H1 (cell line): ENCODE measurements around the gene RAPGEF6.

ENCODE experiments used
- BRCA1 ChIP-seq: IDR thresholded peaks from 2 replicates; pipeline ENCODE4 v1.6.1; 2012; ENCODE audit warnings: low read depth, low read length, improper control_type of control experiment
- EP300 ChIP-seq, 2 experiments: IDR thresholded peaks; 1 replicate in 1 of 2; 2 replicates in 1 of 2; pipeline ENCODE4 v1.6.1; 2011 to 2012; ENCODE audit warnings: low read depth in 2 of 2, low read length in 2 of 2, mild to moderate bottlenecking in 2 of 2, borderline replicate concordance in 1 of 2, inconsistent platforms in 1 of 2, moderate library complexity in 1 of 2
- POLR2A ChIP-seq, 2 experiments: IDR thresholded peaks; 1 replicate in 1 of 2; 2 replicates in 1 of 2; pipeline ENCODE4 v1.6.1; 2011; ENCODE audit warnings: low read depth in 2 of 2, low read length in 2 of 2, mild to moderate bottlenecking in 2 of 2; ENCODE audit errors: control extremely low read depth in 1 of 2
- POLR2AphosphoS5 ChIP-seq: IDR thresholded peaks from 2 replicates; pipeline ENCODE4 v1.6.1; 2011; ENCODE audit warnings: low read depth, low read length
- POU5F1 ChIP-seq: IDR thresholded peaks from 2 replicates; pipeline ENCODE4 v1.6.1; 2011; ENCODE audit warnings: low read depth, mild to moderate bottlenecking, low read length, moderate library complexity
- SAP30 ChIP-seq: fragments of 300-600 bp; sonication (generic); IDR thresholded peaks from 2 replicates; pipeline ENCODE4 v1.7.1; 2012; ENCODE audit warnings: low read length, moderate library complexity, mild to moderate bottlenecking, inconsistent platforms; ENCODE audit not compliant: insufficient read depth, insufficient replicate concordance
- SP4 ChIP-seq: IDR thresholded peaks from 2 replicates; pipeline ENCODE4 v1.6.1; 2012; ENCODE audit warnings: low read length, inconsistent platforms
- TAF1 ChIP-seq: IDR thresholded peaks from 2 replicates; pipeline ENCODE4 v1.6.1; 2011; ENCODE audit warnings: mild to moderate bottlenecking, low read depth, low read length
- TF ChIP-seq, protein P1 (sequence below): IDR thresholded peaks from 2 replicates; pipeline ENCODE4 v1.6.1; 2011; ENCODE audit warnings: low read length, improper control_type of control experiment
- TF ChIP-seq, protein P2 (sequence below), 3 experiments: IDR thresholded peaks; 1 replicate in 2 of 3; 2 replicates in 1 of 3; pipeline versions ENCODE4 v1.5.1 to v1.6.1; 2011; ENCODE audit warnings: low read length in 3 of 3, mild to moderate bottlenecking in 3 of 3, inconsistent platforms in 2 of 3, low read depth in 1 of 3, moderate library complexity in 1 of 3; ENCODE audit not compliant: insufficient read depth in 1 of 3; ENCODE audit errors: control extremely low read depth in 1 of 3
- TF ChIP-seq, protein P3 (sequence below): IDR thresholded peaks from 2 replicates; pipeline ENCODE4 v1.6.1; 2012; ENCODE audit warnings: inconsistent platforms

DNA sequence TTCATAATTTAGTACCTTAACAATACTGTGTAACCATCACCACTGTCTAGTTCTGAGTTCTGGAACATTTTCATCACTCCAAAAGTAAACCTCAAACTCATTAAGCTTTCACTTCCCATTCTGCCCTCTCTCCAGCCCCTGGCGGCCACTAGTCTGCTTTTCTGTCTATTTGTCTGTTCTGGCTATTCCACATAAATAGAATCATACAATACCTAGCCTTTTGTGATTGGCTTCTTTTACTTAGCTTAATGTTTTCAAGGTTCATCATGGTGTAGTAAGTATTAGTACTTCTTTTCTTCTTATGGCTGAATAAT is 138.7 kb downstream of the RAPGEF6 start:
- no peak for TF ChIP-seq BRCA1
- no peak for TF ChIP-seq EP300 (IDR thresholded peaks at IDR 0.05; ENCODE audit: borderline replicate concordance in 1 of 2, low read depth in 2 of 2, low read length in 2 of 2)
- TF ChIP-seq, protein P1, sequence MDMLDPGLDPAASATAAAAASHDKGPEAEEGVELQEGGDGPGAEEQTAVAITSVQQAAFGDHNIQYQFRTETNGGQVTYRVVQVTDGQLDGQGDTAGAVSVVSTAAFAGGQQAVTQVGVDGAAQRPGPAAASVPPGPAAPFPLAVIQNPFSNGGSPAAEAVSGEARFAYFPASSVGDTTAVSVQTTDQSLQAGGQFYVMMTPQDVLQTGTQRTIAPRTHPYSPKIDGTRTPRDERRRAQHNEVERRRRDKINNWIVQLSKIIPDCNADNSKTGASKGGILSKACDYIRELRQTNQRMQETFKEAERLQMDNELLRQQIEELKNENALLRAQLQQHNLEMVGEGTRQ = no peak
- no peak for TF ChIP-seq SP4
- TF ChIP-seq, protein P2, sequence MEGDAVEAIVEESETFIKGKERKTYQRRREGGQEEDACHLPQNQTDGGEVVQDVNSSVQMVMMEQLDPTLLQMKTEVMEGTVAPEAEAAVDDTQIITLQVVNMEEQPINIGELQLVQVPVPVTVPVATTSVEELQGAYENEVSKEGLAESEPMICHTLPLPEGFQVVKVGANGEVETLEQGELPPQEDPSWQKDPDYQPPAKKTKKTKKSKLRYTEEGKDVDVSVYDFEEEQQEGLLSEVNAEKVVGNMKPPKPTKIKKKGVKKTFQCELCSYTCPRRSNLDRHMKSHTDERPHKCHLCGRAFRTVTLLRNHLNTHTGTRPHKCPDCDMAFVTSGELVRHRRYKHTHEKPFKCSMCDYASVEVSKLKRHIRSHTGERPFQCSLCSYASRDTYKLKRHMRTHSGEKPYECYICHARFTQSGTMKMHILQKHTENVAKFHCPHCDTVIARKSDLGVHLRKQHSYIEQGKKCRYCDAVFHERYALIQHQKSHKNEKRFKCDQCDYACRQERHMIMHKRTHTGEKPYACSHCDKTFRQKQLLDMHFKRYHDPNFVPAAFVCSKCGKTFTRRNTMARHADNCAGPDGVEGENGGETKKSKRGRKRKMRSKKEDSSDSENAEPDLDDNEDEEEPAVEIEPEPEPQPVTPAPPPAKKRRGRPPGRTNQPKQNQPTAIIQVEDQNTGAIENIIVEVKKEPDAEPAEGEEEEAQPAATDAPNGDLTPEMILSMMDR (IDR thresholded peaks at IDR 0.05; ENCODE audit: control extremely low read depth in 1 of 3, insufficient read depth in 1 of 3, low read depth in 1 of 3, low read length in 3 of 3) = no peak
- TF ChIP-seq POLR2AphosphoS5 = no peak
- TF ChIP-seq SAP30 = no peak
- no peak for TF ChIP-seq POLR2A (IDR thresholded peaks at IDR 0.05; ENCODE audit: control extremely low read depth in 1 of 2, low read depth in 2 of 2, low read length in 2 of 2)
- no peak for TF ChIP-seq TAF1
- no peak for TF ChIP-seq POU5F1
- TF ChIP-seq, protein P3, sequence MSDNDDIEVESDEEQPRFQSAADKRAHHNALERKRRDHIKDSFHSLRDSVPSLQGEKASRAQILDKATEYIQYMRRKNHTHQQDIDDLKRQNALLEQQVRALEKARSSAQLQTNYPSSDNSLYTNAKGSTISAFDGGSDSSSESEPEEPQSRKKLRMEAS = no peak
